A673 (cell line): ENCODE measurements around the gene PAX5. TPM values are rescaled to one million over a fixed set of nuclear protein-coding genes. Genes with fewer than 3 reads are reported as not detected.
"Not testable (repeated sequence)": the region's sequence is repeated elsewhere in the genome, so short reads cannot be mapped to it uniquely, and the experiment has no call there.

Source experiments
- BruUV-seq: library from RNA; stranded (reverse); fragments of 400-500 nt; replicated peaks from 2 replicates; lab custom pipeline; 2021; lab: Mats Ljungman, UMichigan
- CTCF ChIA-PET: fragments of 300-600 bp; sonication (Branson Sonifier 250); formaldehyde crosslinking; loops from one replicate; lab custom pipeline; 2022; ENCODE audit warnings: antibody characterized with exemption; lab: Charles Lee
- POLR2A ChIA-PET: fragments of 300-600 bp; sonication (Branson Sonifier 250); formaldehyde crosslinking; loops from one replicate; lab custom pipeline; 2022; ENCODE audit warnings: antibody characterized with exemption; ENCODE audit not compliant: low non-redundant PET; lab: Charles Lee
- DNase-seq: peaks from one replicate; pipeline ENCODE4 v3.0.0-alpha.2; 2015; ENCODE audit warnings: low spot score
- H3K27ac ChIP-seq: fragments of 200-600 bp; sonication (generic); 2 replicates; pipeline ENCODE4 v1.5.1; 2016; ENCODE audit warnings: mixed run types, low read depth, mild to moderate bottlenecking, mixed read lengths, antibody characterized with exemption, low read length; ENCODE audit not compliant: poor library complexity, severe bottlenecking
- H3K27me3 ChIP-seq: fragments of 200-600 bp; sonication (generic); replicated peaks from 2 replicates; pipeline ENCODE4 v1.6.1; 2017; ENCODE audit warnings: mixed run types, low read depth, mild to moderate bottlenecking, mixed read lengths, antibody characterized with exemption, low read length; ENCODE audit not compliant: insufficient read depth, poor library complexity
- H3K36me3 ChIP-seq: fragments of 200-600 bp; sonication (generic); 2 replicates; pipeline ENCODE4 v1.6.1; 2016; ENCODE audit warnings: mixed run types, mild to moderate bottlenecking, mixed read lengths, antibody characterized with exemption, low read length; ENCODE audit not compliant: insufficient read depth, poor library complexity, severe bottlenecking
- H3K4me1 ChIP-seq: fragments of 200-600 bp; sonication (generic); 2 replicates; pipeline ENCODE4 v1.6.1; 2017; ENCODE audit warnings: mixed run types, mild to moderate bottlenecking, mixed read lengths, antibody characterized with exemption, low read length; ENCODE audit not compliant: insufficient read depth, poor library complexity, severe bottlenecking
- H3K4me3 ChIP-seq: fragments of 200-600 bp; sonication (generic); 2 replicates; pipeline ENCODE4 v1.5.1; 2016; ENCODE audit warnings: low read depth, mixed run types, mild to moderate bottlenecking, mixed read lengths, low read length; ENCODE audit not compliant: poor library complexity, severe bottlenecking
- H3K9me3 ChIP-seq: fragments of 200-600 bp; sonication (generic); 2 replicates; pipeline ENCODE4 v1.6.1; 2016; ENCODE audit warnings: mixed run types, low read depth, mild to moderate bottlenecking, mixed read lengths, antibody characterized with exemption, low read length; ENCODE audit not compliant: poor library complexity, severe bottlenecking
- EZH2 ChIP-seq: fragments of 200-600 bp; sonication (generic); IDR thresholded peaks from 2 replicates; pipeline ENCODE4 v1.6.1; 2017; ENCODE audit warnings: borderline replicate concordance, low read depth, mild to moderate bottlenecking, mixed read lengths, antibody characterized with exemption, low read length; ENCODE audit not compliant: poor library complexity, severe bottlenecking
- intact Hi-C: fragments of 100-400 bp; cut with micrococcal nuclease; formaldehyde crosslinking; loops from one replicate; pipeline ENCODE4 v1.10.0; 2022; ENCODE audit not compliant: unreplicated experiment
- total RNA-seq: library from RNA; stranded (reverse); gene quantifications from 2 replicates; pipeline ENCODE4 v1.2.3, GENCODE V29; 2021
- TF ChIP-seq, protein P1 (sequence below): fragments of 300-800, 200-600 bp; sonication (generic); conservative IDR thresholded peaks from 2 replicates; pipeline ENCODE4 v1.5.1; 2017; ENCODE audit warnings: low read depth, mild to moderate bottlenecking, antibody characterized with exemption, low read length, moderate library complexity, mixed read lengths

PAX5 gene
- total RNA-seq, 1 experiment from 2014 or later, result 5.5 TPM

DNA sequence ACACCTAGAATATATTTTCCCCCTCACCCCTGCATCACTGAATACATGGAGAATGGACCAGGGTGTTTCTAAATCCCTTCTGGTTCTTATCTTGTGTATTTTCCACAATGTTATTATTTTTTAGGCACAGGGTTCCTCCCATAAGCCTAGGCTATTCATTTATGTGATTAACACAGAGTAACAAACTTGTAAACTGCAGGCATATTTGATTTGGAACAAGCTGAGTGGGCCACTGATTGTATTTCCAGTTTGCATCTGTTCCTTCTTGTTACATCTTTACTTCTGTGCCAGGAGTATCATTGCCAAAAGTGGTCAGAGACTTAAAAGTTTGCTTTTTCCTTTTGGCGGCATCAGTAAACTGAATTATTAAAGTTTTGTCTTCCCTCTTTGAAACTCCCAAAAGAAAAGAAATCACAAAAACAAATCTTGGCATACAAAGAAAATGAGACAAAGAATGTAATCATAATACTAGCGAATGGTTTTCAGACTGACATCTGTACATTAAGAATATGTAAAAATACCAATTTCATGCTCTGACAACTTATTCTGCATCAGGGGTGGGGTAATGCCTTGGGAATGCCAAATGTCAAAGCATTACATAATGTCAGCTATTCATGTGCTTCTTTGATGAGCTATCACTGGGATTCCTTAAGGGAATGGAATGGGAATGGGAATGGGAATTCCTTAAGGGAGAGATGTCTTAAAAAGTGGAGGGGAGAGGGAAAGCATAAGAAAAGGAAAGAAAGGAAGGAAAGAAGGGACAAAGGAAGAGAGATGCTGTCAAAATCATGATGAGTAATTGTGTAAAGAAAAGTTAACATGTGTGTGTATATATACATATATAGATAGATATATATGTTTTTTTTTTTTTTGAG lies 22.2 kb upstream of the PAX5 start:
- Histone ChIP-seq H3K27me3 (no peaks in the 10 kb centered on the region), H3K4me3 (no peak overlapping the region), H3K4me1 (no peaks in the 10 kb centered on the region), H3K9me3 (no peaks in the 10 kb centered on the region), H3K27ac (no peak overlapping the region), H3K36me3 (no peaks in the 10 kb centered on the region)
- no TSS peak for BruUV-seq
- intact Hi-C loops, result no loop called here
- TF ChIP-seq EZH2, result no peak
- TF ChIP-seq, protein P1, sequence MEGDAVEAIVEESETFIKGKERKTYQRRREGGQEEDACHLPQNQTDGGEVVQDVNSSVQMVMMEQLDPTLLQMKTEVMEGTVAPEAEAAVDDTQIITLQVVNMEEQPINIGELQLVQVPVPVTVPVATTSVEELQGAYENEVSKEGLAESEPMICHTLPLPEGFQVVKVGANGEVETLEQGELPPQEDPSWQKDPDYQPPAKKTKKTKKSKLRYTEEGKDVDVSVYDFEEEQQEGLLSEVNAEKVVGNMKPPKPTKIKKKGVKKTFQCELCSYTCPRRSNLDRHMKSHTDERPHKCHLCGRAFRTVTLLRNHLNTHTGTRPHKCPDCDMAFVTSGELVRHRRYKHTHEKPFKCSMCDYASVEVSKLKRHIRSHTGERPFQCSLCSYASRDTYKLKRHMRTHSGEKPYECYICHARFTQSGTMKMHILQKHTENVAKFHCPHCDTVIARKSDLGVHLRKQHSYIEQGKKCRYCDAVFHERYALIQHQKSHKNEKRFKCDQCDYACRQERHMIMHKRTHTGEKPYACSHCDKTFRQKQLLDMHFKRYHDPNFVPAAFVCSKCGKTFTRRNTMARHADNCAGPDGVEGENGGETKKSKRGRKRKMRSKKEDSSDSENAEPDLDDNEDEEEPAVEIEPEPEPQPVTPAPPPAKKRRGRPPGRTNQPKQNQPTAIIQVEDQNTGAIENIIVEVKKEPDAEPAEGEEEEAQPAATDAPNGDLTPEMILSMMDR, result no peak
- ChIA-PET CTCF (no interaction called here), POLR2A (no interaction called here)
- DNase-seq, result no peak

DNA sequence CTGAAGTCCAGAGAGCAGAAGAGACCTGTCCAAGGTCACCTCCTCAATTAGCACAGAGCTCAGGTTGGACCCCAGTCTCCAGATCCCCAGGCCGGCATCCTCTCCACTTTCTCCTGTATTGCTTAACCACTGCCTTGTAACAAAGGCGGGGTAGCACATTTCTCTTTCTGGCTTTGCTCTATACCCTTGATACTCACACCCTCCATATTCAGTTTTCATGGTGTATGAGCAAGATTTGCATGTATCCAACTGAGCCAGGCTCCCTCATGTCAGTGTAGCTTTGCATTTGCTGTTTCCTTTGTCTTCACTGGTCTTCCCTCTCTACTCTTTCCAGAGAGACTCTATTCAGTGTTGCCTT lies 20.3 kb upstream of the PAX5 start:
- BruUV-seq, intact Hi-C loops, H3K27ac ChIP-seq, H3K36me3 ChIP-seq, DNase-seq, H3K4me3 ChIP-seq, H3K9me3 ChIP-seq, POLR2A ChIA-PET, CTCF ChIA-PET, H3K27me3 ChIP-seq, H3K4me1 ChIP-seq: not testable (repeated sequence)

DNA sequence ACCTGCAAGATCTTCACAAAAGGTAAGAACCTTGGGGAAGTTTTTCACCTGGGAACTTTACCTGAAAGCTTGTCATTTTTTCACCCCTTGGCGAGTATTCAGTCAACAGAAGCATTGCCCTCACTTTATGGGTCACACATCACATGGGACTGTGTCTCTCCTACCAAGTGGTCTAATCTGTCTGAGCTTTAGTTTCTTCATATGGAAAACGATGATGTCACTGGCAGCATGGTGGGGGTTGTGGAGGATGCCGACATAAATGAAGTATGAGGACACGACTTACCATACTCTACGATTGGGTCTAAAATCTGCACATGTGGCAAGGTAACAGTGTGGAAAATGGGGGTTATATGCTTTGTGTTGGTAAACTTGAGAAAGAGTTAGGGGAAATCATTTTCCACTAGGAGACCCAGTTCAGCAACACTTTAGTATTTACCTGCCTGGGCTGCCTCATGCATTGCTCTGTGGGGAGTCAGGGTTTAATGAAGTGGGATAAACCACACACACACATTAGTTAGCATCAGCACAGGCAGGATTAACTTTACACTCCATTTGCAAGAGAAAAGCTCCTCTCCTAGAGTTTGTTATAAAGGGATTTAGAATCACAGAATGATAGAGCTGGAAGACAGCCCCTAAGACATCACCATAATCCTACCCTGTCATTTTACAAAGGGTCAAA lies 19.8 kb upstream of the PAX5 start:
- POLR2A ChIA-PET, result no interaction called here
- TF ChIP-seq EZH2, result no peak
- TF ChIP-seq, protein P1, result no peak
- no peaks in the 10 kb centered on the region for H3K27me3 ChIP-seq
- H3K27ac ChIP-seq, result no peak overlapping the region
- BruUV-seq, result no TSS peak
- no peak for DNase-seq
- intact Hi-C loops, result no loop called here
- no peaks in the 10 kb centered on the region for H3K9me3 ChIP-seq
- CTCF ChIA-PET, result no interaction called here
- no peak overlapping the region for H3K4me3 ChIP-seq
- H3K4me1 ChIP-seq, result no peaks in the 10 kb centered on the region
- no peaks in the 10 kb centered on the region for H3K36me3 ChIP-seq
